Activated CD8-positive, alpha-beta memory T cell treated with anti-CD3 and anti-CD28 coated beads for 36 hours (primary cell): Measurements from ENCODE around the gene ZNF737. TPM values are rescaled to one million over a fixed set of nuclear protein-coding genes. Genes with fewer than 3 reads are reported as not detected.
"Not testable (repeated sequence)": the region's sequence is repeated elsewhere in the genome, so short reads cannot be mapped to it uniquely, and the experiment has no call there.

ENCODE experiments used
- CTCF ChIA-PET: fragments of 350-600 bp; sonication (Branson Sonifier 250); formaldehyde crosslinking; loops from one replicate; lab custom pipeline; 2021; ENCODE audit warnings: antibody characterized with exemption; lab: Charles Lee
- POLR2A ChIA-PET: fragments of 350-600 bp; sonication (Branson Sonifier 250); formaldehyde crosslinking; loops from one replicate; lab custom pipeline; 2021; ENCODE audit warnings: antibody characterized with exemption; lab: Charles Lee
- total RNA-seq, 2 experiments: library from RNA; stranded (reverse); gene quantifications; one replicate each; pipeline ENCODE4 v1.2.3, GENCODE V29; 2021

Gene ZNF737
- total RNA-seq = 1 to 10 TPM; 8.3 to 9.0 TPM

GRCh38 chr19:20565321-20566018, at the start of gene ZNF737:
ZNF737 (minus strand) TSS chr19:20565781; CDS start chr19:20565640, 141 bp downstream.
- ChIA-PET POLR2A (interaction anchor here (0.6 to 2.1 kb wide), 7 partner anchors 15 to 831 kb away, joined by 3 to 14 read pairs (median 3); partner anchors contain the start of gene ZNF493), CTCF (interaction anchor here (1.1 to 1.8 kb wide), 3 partner anchors 9 to 96 kb away, joined by 3 to 4 read pairs (median 3); partner anchors contain the start of gene ZNF626)

GRCh38 chr19:20614971-20615370, 49.4 kb upstream of the ZNF737 start:
- CTCF ChIA-PET = not testable (repeated sequence)

GRCh38 chr19:20612711-20613316, 47.2 kb upstream of the ZNF737 start:
- POLR2A ChIA-PET = no interaction called here
- CTCF ChIA-PET = no interaction called here

More at GRCh38 chr19:20614971-20615370, 49.4 kb upstream of the ZNF737 start:
- POLR2A ChIA-PET = not testable (repeated sequence)

- CTCF ChIA-PET = no interaction called here
Observed at GRCh38 chr19:20611866-20612265, 46.3 kb upstream of the ZNF737 start.

GRCh38 chr19:20607943-20608342, 42.4 kb upstream of the ZNF737 start:
- POLR2A ChIA-PET = no interaction called here
- CTCF ChIA-PET = no interaction called here

More at GRCh38 chr19:20611866-20612265, 46.3 kb upstream of the ZNF737 start:
- POLR2A ChIA-PET = no interaction called here

GRCh38 chr19:20558571-20558970, 7.0 kb downstream of the ZNF737 start:
- POLR2A ChIA-PET = no interaction called here
- CTCF ChIA-PET = interaction anchor here (0.7 kb wide), 1 partner anchor 113 kb away, joined by 3 read pairs; no protein-coding TSS in a partner anchor

GRCh38 chr19:20558011-20558410, 7.6 kb downstream of the ZNF737 start:
- CTCF ChIA-PET = interaction anchor here (0.7 kb wide), 1 partner anchor 113 kb away, joined by 3 read pairs; no protein-coding TSS in a partner anchor

GRCh38 chr19:20544667-20545333, 20.8 kb downstream of the ZNF737 start:
- CTCF ChIA-PET, POLR2A ChIA-PET: not testable (repeated sequence)

More at GRCh38 chr19:20558011-20558410, 7.6 kb downstream of the ZNF737 start:
- POLR2A ChIA-PET = no interaction called here

- POLR2A ChIA-PET, CTCF ChIA-PET: not testable (repeated sequence)
Observed at GRCh38 chr19:20530303-20530702, 35.3 kb downstream of the ZNF737 start.

GRCh38 chr19:20513189-20513904, 52.2 kb downstream of the ZNF737 start:
- ChIA-PET POLR2A (no interaction called here), CTCF (no interaction called here)

- CTCF ChIA-PET = no interaction called here
- POLR2A ChIA-PET = no interaction called here
Observed at GRCh38 chr19:20503476-20503875, 62.1 kb downstream of the ZNF737 start.

Other genes starting within 250 kb of the ZNF737 start
- gene ZNF626, start 95.8 kb upstream of the ZNF737 start, total RNA-seq = 10 to 100 TPM in 1 of 2 experiments, 1 to 10 TPM in 1; 8.2 to 11.4 TPM
- 1 to 10 TPM; 6.9 to 7.3 TPM for gene ZNF66, start 210.5 kb upstream of the ZNF737 start, total RNA-seq